ENCODE data around the gene CRELD2.

Gene CRELD2

GRCh38 chr22:49905465-49905864 is 13.0 kb upstream of the CRELD2 start:
- no peak for DNase-seq (ENCODE audit: insufficient read length, low spot score)
- TF ChIP-seq, protein P1, sequence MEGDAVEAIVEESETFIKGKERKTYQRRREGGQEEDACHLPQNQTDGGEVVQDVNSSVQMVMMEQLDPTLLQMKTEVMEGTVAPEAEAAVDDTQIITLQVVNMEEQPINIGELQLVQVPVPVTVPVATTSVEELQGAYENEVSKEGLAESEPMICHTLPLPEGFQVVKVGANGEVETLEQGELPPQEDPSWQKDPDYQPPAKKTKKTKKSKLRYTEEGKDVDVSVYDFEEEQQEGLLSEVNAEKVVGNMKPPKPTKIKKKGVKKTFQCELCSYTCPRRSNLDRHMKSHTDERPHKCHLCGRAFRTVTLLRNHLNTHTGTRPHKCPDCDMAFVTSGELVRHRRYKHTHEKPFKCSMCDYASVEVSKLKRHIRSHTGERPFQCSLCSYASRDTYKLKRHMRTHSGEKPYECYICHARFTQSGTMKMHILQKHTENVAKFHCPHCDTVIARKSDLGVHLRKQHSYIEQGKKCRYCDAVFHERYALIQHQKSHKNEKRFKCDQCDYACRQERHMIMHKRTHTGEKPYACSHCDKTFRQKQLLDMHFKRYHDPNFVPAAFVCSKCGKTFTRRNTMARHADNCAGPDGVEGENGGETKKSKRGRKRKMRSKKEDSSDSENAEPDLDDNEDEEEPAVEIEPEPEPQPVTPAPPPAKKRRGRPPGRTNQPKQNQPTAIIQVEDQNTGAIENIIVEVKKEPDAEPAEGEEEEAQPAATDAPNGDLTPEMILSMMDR (IDR thresholded peaks at IDR 0.05; ENCODE audit: insufficient read depth, missing control alignments): no peak
- FAIRE-seq: no peak

DNA sequence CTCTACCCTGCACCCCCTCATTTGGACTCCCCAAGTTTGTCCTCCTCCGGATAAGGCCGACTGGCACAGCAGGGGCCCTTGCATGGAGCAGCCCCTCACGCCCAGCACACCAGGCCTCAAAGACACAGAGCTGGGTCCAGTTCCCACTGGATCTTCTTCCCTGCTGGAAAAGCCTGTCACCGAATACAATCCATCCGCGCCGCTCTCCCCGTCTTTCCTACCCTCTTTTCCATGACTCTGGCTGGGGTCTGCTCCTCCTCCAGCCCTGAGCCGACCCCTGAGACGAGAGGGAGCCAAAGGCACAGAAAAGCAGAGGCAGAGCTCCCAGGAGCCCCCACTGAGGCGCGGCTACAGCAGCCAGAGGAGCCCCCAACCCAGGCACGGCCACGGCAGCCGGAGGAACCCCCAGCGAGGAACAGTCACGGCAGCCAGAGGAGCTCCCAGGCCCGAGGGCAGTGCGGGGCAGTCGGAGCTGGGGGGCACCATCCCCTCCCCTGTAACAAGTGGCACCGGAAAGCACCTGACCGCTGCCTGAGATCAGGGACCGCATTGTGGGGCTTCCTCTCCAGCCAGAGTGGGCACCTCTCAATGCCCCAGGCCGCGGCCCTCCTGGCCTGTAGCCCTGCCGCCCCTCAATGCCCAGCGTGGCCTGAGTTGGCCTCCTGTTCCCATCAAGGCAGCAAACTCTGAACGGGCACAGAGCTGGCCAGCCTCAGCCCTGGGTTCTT is 12.2 kb upstream of the CRELD2 start:
- no peak for DNase-seq (ENCODE audit: insufficient read length, low spot score)
- no peak for FAIRE-seq
- TF ChIP-seq, protein P1 (IDR thresholded peaks at IDR 0.05; ENCODE audit: insufficient read depth, missing control alignments): no peak

- DNase-seq (ENCODE audit: insufficient read length, low spot score) (no peak), FAIRE-seq (no peak)
- TF ChIP-seq, protein P1 (IDR thresholded peaks at IDR 0.05; ENCODE audit: insufficient read depth, missing control alignments): no peak
These were observed 11.6 kb upstream of the CRELD2 start for GRCh38 chr22:49906799-49907290.

DNA sequence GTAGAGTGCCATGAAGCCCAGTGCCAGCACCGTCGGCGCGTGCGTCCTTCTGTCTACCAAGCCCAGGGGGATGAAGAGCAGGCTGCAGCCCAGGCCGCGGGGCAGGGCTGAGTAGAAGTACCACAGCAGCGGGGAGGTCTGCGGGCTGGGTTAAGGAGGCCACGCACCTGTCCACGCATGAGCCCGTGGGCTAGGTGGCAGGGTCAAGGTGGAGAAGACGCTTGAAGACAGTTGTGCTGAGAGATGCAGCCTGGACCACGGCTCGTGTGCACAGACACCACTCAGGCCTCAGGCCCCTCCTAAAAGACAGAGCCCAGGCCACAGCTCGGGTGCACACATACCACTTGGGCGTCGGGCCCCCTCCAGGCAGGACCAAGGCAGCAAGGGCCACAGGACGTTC is 10.6 kb upstream of the CRELD2 start:
- TF ChIP-seq, protein P1 (IDR thresholded peaks at IDR 0.05; ENCODE audit: insufficient read depth, missing control alignments): no peak
- no peak for FAIRE-seq
- DNase-seq (ENCODE audit: insufficient read length, low spot score): no peak

- TF ChIP-seq, protein P1 (IDR thresholded peaks at IDR 0.05; ENCODE audit: insufficient read depth, missing control alignments): no peak
- FAIRE-seq (no peak), DNase-seq (ENCODE audit: insufficient read length, low spot score) (no peak)
These were observed 8.8 kb upstream of the CRELD2 start for GRCh38 chr22:49909476-49910205.

DNA sequence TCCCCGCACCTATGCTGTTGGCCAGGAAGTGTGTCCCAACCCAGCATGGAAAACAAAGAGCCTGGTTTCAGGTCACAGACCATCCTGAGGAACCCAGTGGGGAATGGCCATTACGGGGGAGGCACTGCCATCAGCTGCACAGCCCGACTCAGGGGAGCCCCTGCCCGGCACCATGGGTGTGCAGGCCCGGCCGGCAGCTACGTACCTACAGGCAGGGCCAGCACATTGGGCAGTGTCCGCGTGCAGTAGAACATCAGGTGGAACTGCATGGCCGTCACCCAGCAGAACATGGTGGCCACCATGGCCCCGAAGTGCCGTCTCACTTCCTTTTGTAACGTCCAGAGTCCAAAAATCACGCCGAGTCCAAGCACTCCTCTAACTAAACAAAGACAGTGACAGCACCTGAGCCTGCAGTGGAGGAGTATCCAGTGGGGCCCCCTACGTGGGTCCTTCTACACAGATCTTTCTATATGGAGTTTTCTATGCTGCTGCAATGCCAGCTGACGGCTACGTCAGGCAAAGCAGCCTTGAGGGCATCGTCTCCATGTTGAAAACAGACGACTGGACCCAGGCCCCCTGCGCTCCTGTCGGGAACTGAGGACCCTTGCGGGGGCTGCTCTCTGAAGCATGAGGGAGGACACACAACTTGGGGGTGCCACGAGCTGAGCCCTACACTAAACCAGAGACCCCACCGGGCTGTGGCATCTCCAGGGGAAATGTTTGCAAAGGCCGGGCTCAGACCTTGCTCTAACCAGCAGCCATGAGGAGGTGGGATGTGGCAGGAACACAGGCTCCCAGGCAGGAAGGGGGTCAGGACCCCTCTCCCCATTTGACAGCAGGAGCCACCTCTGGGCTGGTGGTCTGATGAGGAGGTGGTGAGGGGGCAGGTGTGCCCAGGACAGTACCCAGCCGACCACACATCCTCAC is 7.9 kb upstream of the CRELD2 start:
- DNase-seq (ENCODE audit: insufficient read length, low spot score) (no peak), FAIRE-seq (no peak)
- TF ChIP-seq, protein P1 (IDR thresholded peaks at IDR 0.05; ENCODE audit: insufficient read depth, missing control alignments): no peak

Data from D721Med (cell line).